A549 (cell line): ENCODE data around the gene NECTIN4.

Experiments used
- CTCF ChIP-seq: fragments of >200 bp; sonication (Bioruptor Twin); formaldehyde crosslinking; IDR thresholded peaks from 3 replicates; pipeline ENCODE4 v1.5.1; 2016
- EP300 ChIP-seq, 2 experiments: fragments of >200 bp; sonication (Bioruptor Twin); formaldehyde crosslinking; IDR thresholded peaks; 2 replicates in 1 of 2; 3 replicates in 1 of 2; pipeline ENCODE4 v1.6.1; 2016 to 2017
- MAX ChIP-seq: IDR thresholded peaks from 2 replicates; pipeline ENCODE4 v1.6.1; 2012
- POLR2A ChIP-seq: IDR thresholded peaks from 2 replicates; pipeline ENCODE4 v1.6.1; 2012; ENCODE audit warnings: mild to moderate bottlenecking, low read length

- TF ChIP-seq MAX (no peak), CTCF (no peak), POLR2A (no peak), EP300 (IDR thresholded peaks at IDR 0.05) (no peak)
These were observed 9.8 kb downstream of the NECTIN4 start for GRCh38 chr1:161079436-161080110.
